Spinal cord (tissue), 10 donors: Measurements from ENCODE around the gene DIPK1B. TPM values are rescaled to one million over a fixed set of nuclear protein-coding genes. Genes with fewer than 3 reads are reported as not detected.
A peak's percentile ranks its signal among the peaks of the same experiment; 100 is the strongest.

Experiments
- DNase-seq, 6 donors: peaks; one replicate each; pipeline versions ENCODE4 v3.0.0 to v3.0.0-alpha.2; 2013 to 2015; ENCODE audit warnings: low spot score in 6 of 6, low read depth in 4 of 6
- H3K27ac ChIP-seq: one replicate; pipeline ENCODE4 v1.5.1; 2013; ENCODE audit warnings: low read depth, low read length, control low read depth
- H3K27me3 ChIP-seq: one replicate; pipeline ENCODE4 v1.6.1; 2013; ENCODE audit warnings: low read length; ENCODE audit not compliant: control insufficient read depth, insufficient read depth
- H3K36me3 ChIP-seq: one replicate; pipeline ENCODE4 v1.6.1; 2013; ENCODE audit warnings: low read length; ENCODE audit not compliant: control insufficient read depth, insufficient read depth
- H3K4me1 ChIP-seq: one replicate; pipeline ENCODE4 v1.6.1; 2013; ENCODE audit warnings: low read length; ENCODE audit not compliant: control insufficient read depth, insufficient read depth
- H3K4me3 ChIP-seq: one replicate; pipeline ENCODE4 v1.5.1; 2013; ENCODE audit warnings: low read depth, low read length, control low read depth
- H3K9me3 ChIP-seq: one replicate; pipeline ENCODE4 v1.6.1; 2013; ENCODE audit warnings: low read length; ENCODE audit not compliant: control insufficient read depth, insufficient read depth
- WGBS: methylation state at CpG from one replicate; pipeline ENCODE4 v1.1.5; 2013; ENCODE audit warnings: missing lambda C conversion rate; ENCODE audit not compliant: insufficient coverage; 5-methylcytosine and 5-hydroxymethylcytosine counted together
- polyA plus RNA-seq, 2 donors: library from polyadenylated mRNA; unstranded; fragments of 120-200 nt; gene quantifications; one replicate each; pipeline ENCODE4 v1.2.1, GENCODE V29; 2013; ENCODE audit not compliant: insufficient read length in 2 of 2
- total RNA-seq, 2 donors: library from RNA; depleted of rRNA in 1 of 2; stranded (reverse); fragments of 120-200 nt in 1 of 2; fragments of >200 nt in 1 of 2; gene quantifications; one replicate each; pipeline versions ENCODE4 v1.2.3 to v1.2.4, GENCODE V29; 2013 to 2014
- donor health status: healthy.

DIPK1B gene
- total and polyA plus RNA-seq, 4 donors: 24.9 to 65.0 (median 55.6) TPM

- no peak overlapping the region for H3K27ac ChIP-seq
- no peak overlapping the region for H3K4me3 ChIP-seq
- peak in 1 of 6 donors; percentile 43 for DNase-seq
- no peaks in the 10 kb centered on the region for H3K36me3 ChIP-seq
- H3K9me3 ChIP-seq: no peaks in the 10 kb centered on the region
- WGBS: 37% methylated on average over 26 of the region's 37 CpGs
- peaks cover 23% of the 10 kb centered on the region for H3K27me3 ChIP-seq
- peaks cover 21% of the 10 kb centered on the region for H3K4me1 ChIP-seq
Observed at GRCh38 chr9:136740971-136741882, 28.9 kb downstream of the DIPK1B start.

DNA sequence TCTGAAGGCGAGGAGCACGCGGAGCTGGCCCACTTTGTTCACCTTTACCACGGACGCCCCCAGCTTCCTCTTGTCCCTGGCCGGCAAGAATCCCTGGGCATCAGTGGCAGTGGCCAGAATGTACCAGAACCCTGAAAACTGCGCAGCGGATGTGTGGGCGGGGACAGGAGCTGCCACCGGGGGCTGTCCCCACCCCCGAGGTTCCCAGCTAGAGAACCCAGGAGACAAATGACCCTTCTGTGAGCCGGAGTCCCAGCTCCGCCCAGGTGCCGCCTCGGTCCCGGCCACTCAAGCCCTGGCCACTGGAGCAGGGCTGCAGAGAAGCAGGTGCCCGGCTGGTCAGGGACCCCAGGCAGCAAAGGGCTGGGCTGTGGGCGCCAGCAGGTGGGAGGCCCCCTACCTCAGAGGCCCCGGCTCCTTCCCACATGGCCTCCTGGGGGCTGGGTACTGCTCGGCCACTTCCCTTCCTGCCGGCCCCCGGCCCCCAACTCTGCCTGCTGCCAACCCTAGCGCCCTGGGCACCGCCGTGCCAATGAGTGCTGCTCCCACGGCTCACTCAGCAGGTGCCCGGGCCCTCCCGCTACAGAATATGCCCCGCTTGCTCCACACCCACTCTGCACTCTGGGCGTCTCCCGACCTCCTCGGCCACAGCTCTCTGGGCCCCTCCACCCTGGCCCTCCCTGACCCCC, 29.7 kb downstream of the DIPK1B start:
- Histone ChIP-seq H3K36me3 (peaks cover 3% of the 10 kb centered on the region), H3K27ac (no peak overlapping the region), H3K4me3 (no peak overlapping the region), H3K9me3 (no peaks in the 10 kb centered on the region), H3K4me1 (peaks cover 21% of the 10 kb centered on the region), H3K27me3 (peaks cover 23% of the 10 kb centered on the region)
- 48% methylated on average over 32 of the region's 32 CpGs for WGBS
- no peak for DNase-seq

DNA sequence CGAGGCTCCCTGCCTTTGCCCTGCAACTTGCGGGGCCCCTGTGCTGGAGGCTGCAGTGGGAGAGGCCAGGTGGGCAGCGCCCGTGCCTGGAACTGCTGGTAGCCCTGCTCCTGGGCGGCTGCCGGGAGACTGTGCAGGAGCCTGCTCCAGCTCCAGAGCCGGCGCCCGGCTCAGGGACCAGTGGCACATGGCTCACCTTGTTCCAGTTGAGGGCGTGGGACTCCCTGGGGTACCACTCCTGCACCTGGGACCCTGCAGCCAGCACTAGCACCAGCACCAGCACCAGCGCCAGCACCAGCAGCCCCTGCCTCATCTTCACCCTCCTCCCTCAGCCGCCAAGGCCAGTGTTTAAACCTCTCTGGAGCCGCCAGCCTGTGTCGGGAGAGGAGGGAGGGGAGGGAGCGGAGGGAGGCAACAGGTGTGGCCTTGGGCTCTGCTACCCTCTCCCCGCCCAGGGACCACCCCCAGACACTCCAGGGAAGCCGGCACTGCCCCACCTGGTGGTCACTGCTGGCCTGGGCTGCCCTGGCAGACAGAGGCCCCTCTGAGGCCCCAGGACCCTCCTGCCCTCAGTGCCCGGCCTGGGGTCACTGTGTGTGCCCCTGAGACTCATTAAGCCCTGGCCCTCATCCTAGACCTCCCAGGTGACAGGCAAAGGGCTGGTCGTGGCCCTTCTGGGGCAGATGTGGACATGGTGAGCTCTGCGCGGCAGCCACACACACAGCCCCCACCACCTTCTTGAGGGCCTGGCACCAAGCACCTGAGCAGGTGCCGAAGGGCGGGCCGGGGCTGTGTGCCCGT, 30.4 kb downstream of the DIPK1B start, which contains the start of gene LCN10:
TSS of gene LCN10 (minus strand) at position 350 of the 801 bp plus-strand sequence. CDS start at position 313, 37 bp downstream.
- WGBS: 56% methylated on average over 16 of the region's 25 CpGs
- peaks cover 21% of the 10 kb centered on the region for H3K4me1 ChIP-seq
- H3K27me3 ChIP-seq: peaks cover 23% of the 10 kb centered on the region
- peaks cover 3% of the 10 kb centered on the region for H3K36me3 ChIP-seq
- DNase-seq: no peak
- no peak within 1 kb of the TSS for H3K27ac ChIP-seq
- H3K4me3 ChIP-seq: no peak within 1 kb of the TSS
- H3K9me3 ChIP-seq: no peaks in the 10 kb centered on the region

- no peak for DNase-seq
- 74% methylated on average over 16 of the region's 16 CpGs for WGBS
- Histone ChIP-seq H3K27me3 (peaks cover 23% of the 10 kb centered on the region), H3K36me3 (peaks cover 3% of the 10 kb centered on the region), H3K9me3 (no peaks in the 10 kb centered on the region), H3K27ac (no peak overlapping the region), H3K4me3 (no peak overlapping the region), H3K4me1 (peaks cover 28% of the 10 kb centered on the region)
Observed at GRCh38 chr9:136743639-136744211, 31.4 kb downstream of the DIPK1B start.

- no peak overlapping the region for H3K4me3 ChIP-seq
- 89% methylated on average over 14 of the region's 18 CpGs for WGBS
- H3K27me3 ChIP-seq: peaks cover 23% of the 10 kb centered on the region
- peaks cover 3% of the 10 kb centered on the region for H3K36me3 ChIP-seq
- no peaks in the 10 kb centered on the region for H3K9me3 ChIP-seq
- peaks cover 29% of the 10 kb centered on the region for H3K4me1 ChIP-seq
- DNase-seq: no peak
- no peak overlapping the region for H3K27ac ChIP-seq
Observed at GRCh38 chr9:136744773-136745172, 32.4 kb downstream of the DIPK1B start.

DNA sequence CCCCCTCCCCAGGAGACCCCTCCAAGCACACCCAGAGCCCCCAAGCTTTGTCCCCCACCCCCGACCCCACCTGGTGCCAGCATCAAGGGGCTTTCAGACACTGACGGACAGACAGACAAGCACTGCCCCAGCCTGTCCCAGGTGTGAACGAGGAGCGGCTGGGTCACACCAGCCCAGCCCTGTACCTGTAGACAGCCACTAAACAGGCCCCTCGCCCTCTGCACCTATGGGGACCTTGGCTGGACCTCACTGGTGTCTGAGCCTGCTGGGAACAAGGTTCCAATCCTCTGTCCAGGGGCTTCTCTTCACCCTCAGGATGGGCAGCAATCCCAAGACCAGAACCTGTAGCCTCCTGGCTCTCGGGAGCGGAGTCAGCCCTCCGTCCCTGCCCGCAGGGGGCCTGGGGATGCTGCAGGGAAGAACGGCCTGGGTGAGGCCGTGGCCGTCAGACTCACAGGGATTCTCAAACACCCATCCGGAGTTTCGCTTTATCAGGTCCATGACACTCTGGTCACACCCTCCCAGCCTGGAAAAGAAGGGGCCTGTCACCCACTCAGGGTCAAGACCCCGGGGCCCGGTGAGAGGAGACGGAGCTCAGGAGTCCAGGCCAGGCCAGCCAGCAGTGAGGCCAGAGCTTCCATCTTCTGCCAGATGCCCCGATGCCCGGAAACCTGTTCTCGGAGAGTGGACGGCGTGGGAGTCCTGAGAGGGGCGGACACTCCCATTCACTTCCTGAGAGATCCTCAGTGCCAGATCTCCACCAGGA, 33.2 kb downstream of the DIPK1B start:
- no peaks in the 10 kb centered on the region for H3K9me3 ChIP-seq
- peaks cover 23% of the 10 kb centered on the region for H3K27me3 ChIP-seq
- DNase-seq: no peak
- H3K4me3 ChIP-seq: no peak overlapping the region
- no peak overlapping the region for H3K27ac ChIP-seq
- H3K36me3 ChIP-seq: peaks cover 3% of the 10 kb centered on the region
- peaks cover 29% of the 10 kb centered on the region for H3K4me1 ChIP-seq
- 80% methylated on average over 22 of the region's 23 CpGs for WGBS

DNA sequence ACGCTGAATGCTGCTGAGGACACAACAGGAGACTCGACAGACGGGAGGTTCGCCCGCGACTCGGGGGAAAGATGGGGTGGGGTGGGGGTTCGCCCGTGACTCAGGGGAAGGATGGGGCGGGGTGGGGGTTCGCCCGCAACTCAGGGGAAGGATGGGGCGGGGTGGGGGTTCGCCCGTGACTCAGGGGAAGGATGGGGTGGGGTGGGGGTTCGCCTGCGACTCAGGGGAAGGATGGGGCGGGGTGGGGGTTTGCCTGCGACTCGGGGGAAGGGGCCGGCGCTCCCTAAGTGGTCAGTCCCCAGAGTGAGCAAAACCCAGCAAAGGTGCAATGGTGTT, 33.8 kb downstream of the DIPK1B start:
- H3K4me3 ChIP-seq: no peak overlapping the region
- H3K27me3 ChIP-seq: peaks cover 18% of the 10 kb centered on the region
- peaks cover 24% of the 10 kb centered on the region for H3K4me1 ChIP-seq
- H3K27ac ChIP-seq: no peak overlapping the region
- 96% methylated on average over 4 of the region's 22 CpGs for WGBS
- DNase-seq: no peak
- no peaks in the 10 kb centered on the region for H3K9me3 ChIP-seq
- peaks cover 3% of the 10 kb centered on the region for H3K36me3 ChIP-seq

- Histone ChIP-seq H3K4me1 (peaks cover 19% of the 10 kb centered on the region), H3K4me3 (no peak overlapping the region), H3K27ac (no peak overlapping the region), H3K27me3 (peaks cover 14% of the 10 kb centered on the region), H3K9me3 (no peaks in the 10 kb centered on the region), H3K36me3 (peaks cover 3% of the 10 kb centered on the region)
- 90% methylated on average over 13 of the region's 18 CpGs for WGBS
- DNase-seq: no peak
Observed at GRCh38 chr9:136746621-136747020, 34.2 kb downstream of the DIPK1B start.
